LNCaP clone FGC (cell line): ENCODE measurements around the gene RNU1-2.
A peak's percentile ranks its signal among the peaks of the same experiment; 100 is the strongest.
"Not testable (repeated sequence)": the region's sequence is repeated elsewhere in the genome, so short reads cannot be mapped to it uniquely, and the experiment has no call there.

Experiments used
- DNase-seq: peaks from one replicate; pipeline ENCODE4 v3.0.0-alpha.2; 2011; ENCODE audit warnings: low read depth
- H3K4me3 ChIP-seq: 2 replicates; pipeline ENCODE4 v1.5.1; 2011; ENCODE audit warnings: mild to moderate bottlenecking, low read depth, low read length, control low read depth
- TF ChIP-seq, protein P1 (sequence below): IDR thresholded peaks from 2 replicates; pipeline ENCODE4 v1.5.1; 2012; ENCODE audit warnings: mild to moderate bottlenecking; ENCODE audit not compliant: control insufficient read depth, insufficient read depth; ENCODE audit errors: extremely low read depth

The RNU1-2 gene

DNA sequence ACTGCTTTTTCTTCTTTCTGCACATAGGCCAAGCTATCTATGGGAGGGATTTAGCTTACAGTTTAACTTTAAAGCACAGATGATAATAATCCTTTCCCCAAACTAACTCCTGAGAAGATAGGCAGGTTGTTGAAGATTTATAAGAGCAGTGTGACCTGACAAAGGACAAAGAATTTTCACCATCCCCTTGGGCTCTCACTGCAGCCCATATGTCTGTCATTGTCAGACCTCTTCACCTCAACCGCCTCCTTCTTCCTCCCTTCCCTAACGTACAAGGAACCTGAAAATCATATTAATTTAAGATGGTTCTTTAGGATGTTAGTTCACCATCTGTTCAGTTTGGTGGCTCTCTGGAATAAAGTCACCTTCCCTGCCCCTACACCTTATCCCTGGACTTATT is 5.0 kb downstream of the RNU1-2 start:
- H3K4me3 ChIP-seq, result no peak overlapping the region
- TF ChIP-seq, protein P1, sequence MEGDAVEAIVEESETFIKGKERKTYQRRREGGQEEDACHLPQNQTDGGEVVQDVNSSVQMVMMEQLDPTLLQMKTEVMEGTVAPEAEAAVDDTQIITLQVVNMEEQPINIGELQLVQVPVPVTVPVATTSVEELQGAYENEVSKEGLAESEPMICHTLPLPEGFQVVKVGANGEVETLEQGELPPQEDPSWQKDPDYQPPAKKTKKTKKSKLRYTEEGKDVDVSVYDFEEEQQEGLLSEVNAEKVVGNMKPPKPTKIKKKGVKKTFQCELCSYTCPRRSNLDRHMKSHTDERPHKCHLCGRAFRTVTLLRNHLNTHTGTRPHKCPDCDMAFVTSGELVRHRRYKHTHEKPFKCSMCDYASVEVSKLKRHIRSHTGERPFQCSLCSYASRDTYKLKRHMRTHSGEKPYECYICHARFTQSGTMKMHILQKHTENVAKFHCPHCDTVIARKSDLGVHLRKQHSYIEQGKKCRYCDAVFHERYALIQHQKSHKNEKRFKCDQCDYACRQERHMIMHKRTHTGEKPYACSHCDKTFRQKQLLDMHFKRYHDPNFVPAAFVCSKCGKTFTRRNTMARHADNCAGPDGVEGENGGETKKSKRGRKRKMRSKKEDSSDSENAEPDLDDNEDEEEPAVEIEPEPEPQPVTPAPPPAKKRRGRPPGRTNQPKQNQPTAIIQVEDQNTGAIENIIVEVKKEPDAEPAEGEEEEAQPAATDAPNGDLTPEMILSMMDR, result no peak
- DNase-seq, result no peak

DNA sequence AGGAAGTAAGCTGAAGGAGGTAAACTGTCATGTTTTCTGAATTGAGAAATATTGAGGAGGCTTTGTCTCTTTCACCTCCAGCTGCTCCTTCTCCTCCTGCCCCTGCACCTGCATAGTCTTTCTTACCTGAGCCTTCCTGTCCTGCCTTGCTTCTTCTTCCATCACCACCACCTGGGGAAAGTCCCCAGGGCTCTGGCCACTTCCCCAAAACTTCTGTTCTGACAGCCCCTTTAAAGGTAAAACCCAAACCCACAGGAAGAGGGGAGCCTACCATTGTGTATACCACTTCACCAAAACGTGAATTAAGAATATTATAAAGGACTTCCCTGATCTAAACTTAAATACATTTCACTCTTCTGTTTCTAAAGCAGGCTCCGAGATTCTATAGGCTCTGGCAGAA is 5.6 kb downstream of the RNU1-2 start:
- H3K4me3 ChIP-seq, DNase-seq: not testable (repeated sequence)

DNA sequence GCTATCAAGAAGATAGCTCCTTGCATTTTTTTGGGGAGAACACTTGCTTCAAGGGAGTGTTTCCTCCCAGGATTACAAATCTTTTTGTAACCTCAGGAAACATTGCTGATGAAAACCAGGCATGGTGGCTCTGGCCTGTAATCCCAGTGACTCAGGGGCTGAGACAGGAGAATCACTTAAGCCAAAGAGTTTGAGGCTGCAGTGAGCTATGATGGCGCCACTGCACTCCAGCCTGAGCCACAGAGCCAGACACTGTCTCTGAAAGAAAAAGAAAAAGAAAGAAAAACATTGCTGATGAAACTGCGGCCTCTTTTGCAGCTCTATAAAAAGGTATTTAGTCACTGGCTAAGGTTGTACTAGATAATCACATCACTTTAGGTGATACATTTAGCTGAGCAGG is 7.3 kb downstream of the RNU1-2 start:
- TF ChIP-seq, protein P1, result no peak
- DNase-seq, result no peak
- H3K4me3 ChIP-seq, result no peak overlapping the region

DNA sequence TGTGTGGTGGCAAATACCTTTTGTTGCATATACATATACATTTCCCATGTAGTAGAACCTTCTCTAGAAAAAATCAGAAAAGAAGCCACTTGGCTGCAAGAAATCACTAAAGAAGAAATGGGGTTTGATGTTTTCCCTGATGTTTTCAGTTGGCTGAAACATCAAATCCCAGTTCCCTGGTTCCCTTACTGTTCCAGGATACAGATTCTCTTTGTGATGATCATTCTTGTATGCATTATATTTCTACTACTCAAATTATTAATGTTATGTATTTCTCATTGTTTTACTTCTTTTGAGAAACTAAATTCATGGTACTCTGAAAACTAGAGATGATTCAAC is 7.6 kb downstream of the RNU1-2 start:
- TF ChIP-seq, protein P1, result no peak
- peak overlapping the region; percentile 57 for H3K4me3 ChIP-seq
- no peak for DNase-seq

DNA sequence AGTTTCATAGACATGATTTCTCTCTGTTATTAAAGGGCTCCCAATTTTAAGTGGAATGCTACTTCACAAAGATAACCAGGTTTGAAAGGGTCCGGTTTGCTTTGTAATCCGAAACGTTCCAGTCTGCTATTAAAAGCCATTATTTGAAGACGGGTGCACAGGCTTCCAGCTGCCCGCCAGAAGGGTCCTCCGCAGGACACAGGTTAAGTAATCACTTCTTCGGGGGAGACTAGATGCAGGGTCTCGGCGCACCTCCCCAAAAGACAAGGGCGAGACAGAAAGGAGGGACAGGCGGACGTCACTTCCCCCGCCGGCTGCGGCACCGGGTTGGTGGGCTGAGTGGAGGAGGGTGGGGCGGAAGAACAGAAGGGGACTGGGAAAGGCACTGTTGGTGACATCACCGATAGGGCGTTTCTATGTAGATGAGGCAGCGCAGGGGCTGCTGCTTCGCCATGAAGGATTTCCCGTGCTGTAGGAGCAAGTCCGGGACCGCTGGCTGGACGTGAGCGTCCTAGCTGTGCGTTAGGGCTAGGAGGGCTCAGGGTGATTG is 8.9 kb downstream of the RNU1-2 start:
- peak overlapping the region; percentile 57 for H3K4me3 ChIP-seq
- TF ChIP-seq, protein P1, result no peak
- DNase-seq, result peak; percentile 86

DNA sequence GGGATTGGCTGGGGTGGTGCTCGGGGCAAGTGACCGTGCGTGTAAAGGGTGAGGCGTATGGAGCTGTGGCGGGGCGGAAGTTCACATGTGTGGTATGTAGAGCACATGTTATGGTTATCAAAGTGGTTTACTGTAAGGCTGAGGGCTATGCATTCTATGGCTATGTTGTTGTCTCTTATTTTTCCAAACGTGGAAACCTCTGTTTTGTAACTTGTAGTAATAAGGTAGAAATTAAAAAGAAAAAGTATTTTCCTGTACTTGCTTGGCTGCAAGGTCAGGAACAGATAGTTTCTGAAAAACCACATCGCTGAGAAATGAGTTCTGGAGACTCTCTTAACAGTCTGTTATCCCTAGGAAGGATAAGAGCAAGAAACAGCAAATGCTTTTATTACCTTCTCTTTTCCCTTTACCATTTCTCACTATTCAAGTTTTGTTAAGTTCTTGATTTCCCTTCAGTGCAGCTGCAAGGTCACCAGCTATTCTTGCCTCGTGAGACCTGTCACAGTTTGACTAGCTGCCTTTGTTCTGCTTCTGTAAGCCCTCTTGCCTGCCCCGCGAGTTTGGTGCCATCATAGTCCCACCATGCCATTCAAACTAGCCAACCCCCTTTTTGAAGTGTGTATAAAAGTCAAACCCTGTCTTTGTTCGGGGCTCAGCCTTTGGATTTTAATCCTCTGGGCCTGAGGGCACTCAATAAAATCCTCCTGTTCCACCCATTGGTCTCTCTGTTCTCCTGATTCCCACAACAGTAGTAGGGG is 9.5 kb downstream of the RNU1-2 start:
- peak; percentile 59 for DNase-seq
- TF ChIP-seq, protein P1, result no peak
- peak overlapping the region; percentile 57 for H3K4me3 ChIP-seq

DNA sequence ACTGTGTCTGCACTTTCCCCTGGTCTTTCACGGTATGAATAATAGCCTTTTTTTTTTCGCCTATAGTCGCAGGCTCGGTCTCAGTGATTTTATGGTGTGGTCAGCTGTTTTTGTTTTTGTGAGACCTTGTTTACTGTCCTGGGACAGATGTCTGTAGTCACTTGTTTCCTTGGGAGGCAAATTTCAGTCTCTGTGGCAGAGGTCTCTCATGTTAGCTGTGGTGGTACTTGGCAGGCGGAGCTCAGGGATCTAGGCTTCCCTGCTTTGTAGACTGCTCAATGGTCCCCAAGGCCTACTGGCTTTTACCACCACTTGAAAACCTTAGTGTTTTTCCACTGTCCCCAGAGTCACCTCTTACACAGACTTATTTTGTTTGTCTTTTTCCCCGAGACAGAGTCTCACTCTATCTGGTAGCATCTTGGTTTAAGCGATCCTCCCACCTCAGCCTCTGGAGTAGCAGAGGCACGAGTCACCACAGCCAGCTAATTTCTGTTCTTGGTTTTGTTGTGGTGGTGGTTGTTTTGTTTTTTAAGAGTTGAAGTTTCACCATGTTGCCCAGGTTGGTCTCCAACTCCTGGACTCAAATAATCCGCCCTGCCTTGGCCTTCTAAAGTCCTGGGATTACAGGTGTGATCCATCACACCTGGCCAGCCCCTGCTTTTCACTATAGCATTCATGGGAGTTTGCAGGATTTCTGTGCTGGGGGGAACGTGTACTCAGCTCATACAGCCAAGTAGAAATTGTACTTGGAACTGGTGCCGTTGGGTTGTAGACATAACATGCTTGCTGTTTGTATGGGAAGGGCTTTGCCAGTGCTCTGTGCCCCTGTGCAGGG is 10.3 kb downstream of the RNU1-2 start:
- H3K4me3 ChIP-seq, result no peak overlapping the region
- TF ChIP-seq, protein P1, result no peak
- DNase-seq, result no peak
